ENCODE measurements around the gene MAST1.
A peak's percentile ranks its signal among the peaks of the same experiment; 100 is the strongest.

The MAST1 gene

DNA sequence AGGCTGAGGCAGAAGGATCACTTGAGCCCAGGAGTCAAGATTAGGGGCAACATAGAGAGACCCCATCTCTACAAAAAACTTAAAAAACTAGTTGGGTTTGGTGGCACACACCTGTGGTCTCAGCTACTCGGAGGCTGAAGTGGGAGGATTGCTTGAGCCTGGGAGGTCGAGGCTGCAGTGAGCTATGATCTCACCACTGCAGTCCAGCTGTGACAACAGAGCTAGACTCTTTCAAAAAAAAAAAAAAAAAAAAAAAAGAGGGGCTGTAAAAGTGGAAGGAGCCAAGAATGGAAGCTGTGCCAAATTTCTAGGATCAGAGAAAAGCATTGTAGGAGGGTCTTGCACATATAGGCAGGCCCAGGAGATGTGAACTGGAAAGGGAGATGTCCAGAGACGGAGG lies 33.4 kb downstream of the MAST1 start:
- Histone ChIP-seq H3K27ac (no peak overlapping the region), H3K9me3 (ENCODE audit: low read depth, low read length) (no peaks in the 10 kb centered on the region), H3K9ac (ENCODE audit: insufficient read length) (no peak overlapping the region), H3K4me3 (no peak overlapping the region), H3K36me3 (ENCODE audit: insufficient read depth, low read length) (no peaks in the 10 kb centered on the region; the same call in 1 of the 2 replicates)
- TF ChIP-seq FOXP2 (optimal IDR thresholded peaks at IDR 0.05; ENCODE audit: control extremely low read depth, extremely low read length, insufficient read depth) (no peak), EZH2 (IDR thresholded peaks at IDR 0.05) (no peak), POLR2AphosphoS5 (IDR thresholded peaks at IDR 0.05; ENCODE audit: borderline replicate concordance, low read depth, low read length) (no peak)
- DNase-seq (ENCODE audit: low read depth, low spot score): no peak

DNA sequence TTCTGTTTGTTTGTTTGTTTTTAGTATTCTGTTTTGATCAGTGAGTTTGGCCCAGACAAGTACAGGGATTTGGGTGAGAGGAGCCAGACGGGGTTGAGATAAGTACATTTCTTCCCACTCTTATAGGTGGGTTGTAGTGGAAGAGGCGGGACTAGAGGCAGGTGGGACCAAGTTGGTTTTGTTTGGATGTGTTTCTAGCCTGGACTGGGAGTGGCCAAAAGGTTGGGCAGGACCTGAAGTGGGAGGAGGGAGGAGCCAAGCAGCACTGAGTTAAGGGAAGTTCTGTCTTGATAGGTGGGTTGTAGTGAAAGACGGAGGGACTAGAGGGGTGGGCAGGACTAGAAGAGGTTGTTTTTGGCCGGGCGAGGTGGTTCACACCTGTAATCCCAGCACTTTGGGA lies 33.9 kb downstream of the MAST1 start:
- no peaks in the 10 kb centered on the region; the same call in 1 of the 2 replicates for H3K36me3 ChIP-seq (ENCODE audit: insufficient read depth, low read length)
- no peak overlapping the region for H3K9ac ChIP-seq (ENCODE audit: insufficient read length)
- no peak for DNase-seq (ENCODE audit: low read depth, low spot score)
- TF ChIP-seq FOXP2 (optimal IDR thresholded peaks at IDR 0.05; ENCODE audit: control extremely low read depth, extremely low read length, insufficient read depth): no peak
- no peaks in the 10 kb centered on the region for H3K9me3 ChIP-seq (ENCODE audit: low read depth, low read length)
- no peak overlapping the region for H3K4me3 ChIP-seq
- no peak overlapping the region for H3K27ac ChIP-seq

DNA sequence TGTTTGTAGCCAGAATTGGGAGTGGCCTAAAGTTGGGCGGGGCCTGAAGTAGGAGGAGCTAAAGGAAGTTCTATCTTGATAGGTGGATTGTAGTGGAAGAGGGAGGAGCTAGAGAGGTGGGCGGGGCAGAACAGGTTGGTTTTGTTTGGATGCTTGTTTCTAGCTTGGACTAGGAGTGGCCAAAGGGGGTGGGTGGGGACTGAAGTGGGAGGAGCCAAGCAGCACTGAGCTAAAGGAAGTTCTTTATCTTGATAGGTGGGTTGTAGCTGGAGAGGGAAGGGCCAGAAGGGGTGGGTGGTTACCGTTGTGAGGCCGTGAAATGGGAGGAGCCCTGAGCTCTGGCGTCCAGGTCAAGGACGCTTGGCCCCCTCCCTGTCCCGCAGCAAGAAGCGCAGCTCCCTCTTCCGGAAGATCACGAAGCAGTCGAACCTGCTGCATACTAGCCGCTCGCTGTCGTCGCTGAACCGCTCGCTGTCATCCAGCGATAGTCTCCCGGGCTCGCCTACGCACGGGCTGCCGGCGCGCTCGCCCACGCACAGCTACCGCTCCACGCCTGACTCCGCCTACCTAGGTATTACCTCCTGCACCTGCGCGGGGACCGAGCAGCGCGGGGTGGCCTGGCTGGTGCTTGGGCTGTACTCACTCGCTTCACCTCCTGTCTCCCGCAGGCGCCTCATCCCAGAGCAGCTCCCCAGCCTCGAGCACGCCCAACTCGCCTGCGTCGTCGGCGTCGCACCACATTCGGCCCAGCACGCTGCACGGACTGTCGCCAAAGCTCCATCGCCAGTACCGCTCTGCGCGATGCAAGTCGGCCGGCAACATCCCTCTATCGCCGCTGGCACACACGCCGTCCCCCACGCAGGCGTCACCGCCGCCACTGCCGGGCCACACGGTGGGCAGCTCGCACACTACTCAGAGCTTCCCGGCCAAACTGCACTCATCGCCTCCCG lies 34.9 kb downstream of the MAST1 start:
- Histone ChIP-seq H3K36me3 (ENCODE audit: insufficient read depth, low read length) (peaks cover 2% of the 10 kb centered on the region; the same call in 1 of the 2 replicates), H3K4me3 (peak overlapping the region; percentile 74), H3K9me3 (ENCODE audit: low read depth, low read length) (no peaks in the 10 kb centered on the region), H3K27ac (no peak overlapping the region), H3K9ac (ENCODE audit: insufficient read length) (no peak overlapping the region)
- peak; percentile 83 for DNase-seq (ENCODE audit: low read depth, low spot score)
- TF ChIP-seq FOXP2 (optimal IDR thresholded peaks at IDR 0.05; ENCODE audit: control extremely low read depth, extremely low read length, insufficient read depth) (no peak), POLR2AphosphoS5 (IDR thresholded peaks at IDR 0.05; ENCODE audit: borderline replicate concordance, low read depth, low read length) (no peak), EZH2 (IDR thresholded peaks at IDR 0.05) (no peak)

DNA sequence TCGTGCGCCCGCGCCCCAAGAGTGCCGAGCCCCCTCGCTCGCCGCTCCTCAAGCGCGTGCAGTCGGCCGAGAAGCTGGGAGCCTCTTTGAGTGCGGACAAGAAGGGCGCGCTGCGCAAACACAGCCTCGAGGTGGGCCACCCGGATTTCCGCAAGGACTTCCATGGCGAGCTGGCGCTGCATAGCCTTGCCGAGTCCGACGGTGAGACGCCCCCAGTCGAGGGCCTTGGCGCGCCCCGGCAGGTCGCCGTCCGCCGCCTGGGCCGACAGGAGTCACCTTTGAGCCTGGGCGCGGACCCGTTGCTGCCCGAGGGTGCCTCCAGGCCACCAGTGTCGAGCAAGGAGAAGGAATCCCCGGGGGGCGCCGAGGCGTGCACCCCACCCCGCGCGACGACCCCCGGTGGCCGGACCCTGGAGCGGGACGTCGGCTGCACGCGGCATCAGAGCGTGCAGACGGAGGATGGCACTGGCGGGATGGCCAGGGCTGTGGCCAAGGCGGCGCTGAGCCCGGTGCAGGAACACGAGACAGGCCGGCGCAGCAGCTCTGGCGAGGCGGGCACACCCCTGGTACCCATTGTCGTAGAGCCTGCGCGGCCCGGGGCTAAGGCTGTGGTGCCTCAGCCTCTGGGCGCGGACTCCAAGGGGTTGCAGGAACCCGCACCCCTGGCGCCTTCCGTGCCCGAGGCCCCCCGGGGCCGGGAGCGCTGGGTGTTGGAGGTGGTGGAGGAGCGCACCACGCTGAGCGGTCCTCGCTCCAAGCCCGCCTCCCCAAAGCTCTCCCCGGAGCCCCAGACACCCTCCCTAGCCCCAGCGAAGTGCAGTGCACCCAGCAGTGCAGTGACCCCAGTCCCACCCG lies 35.8 kb downstream of the MAST1 start:
- TF ChIP-seq POLR2AphosphoS5 (IDR thresholded peaks at IDR 0.05; ENCODE audit: borderline replicate concordance, low read depth, low read length) (no peak), FOXP2 (optimal IDR thresholded peaks at IDR 0.05; ENCODE audit: control extremely low read depth, extremely low read length, insufficient read depth) (no peak), EZH2 (IDR thresholded peaks at IDR 0.05) (no peak)
- Histone ChIP-seq H3K4me3 (no peak overlapping the region; the same call in 1 of the 2 replicates), H3K9me3 (ENCODE audit: low read depth, low read length) (no peaks in the 10 kb centered on the region), H3K9ac (ENCODE audit: insufficient read length) (no peak overlapping the region), H3K27ac (no peak overlapping the region), H3K36me3 (ENCODE audit: insufficient read depth, low read length) (peaks cover 7% of the 10 kb centered on the region; the same call in 1 of the 2 replicates)
- no peak for DNase-seq (ENCODE audit: low read depth, low spot score)

DNA sequence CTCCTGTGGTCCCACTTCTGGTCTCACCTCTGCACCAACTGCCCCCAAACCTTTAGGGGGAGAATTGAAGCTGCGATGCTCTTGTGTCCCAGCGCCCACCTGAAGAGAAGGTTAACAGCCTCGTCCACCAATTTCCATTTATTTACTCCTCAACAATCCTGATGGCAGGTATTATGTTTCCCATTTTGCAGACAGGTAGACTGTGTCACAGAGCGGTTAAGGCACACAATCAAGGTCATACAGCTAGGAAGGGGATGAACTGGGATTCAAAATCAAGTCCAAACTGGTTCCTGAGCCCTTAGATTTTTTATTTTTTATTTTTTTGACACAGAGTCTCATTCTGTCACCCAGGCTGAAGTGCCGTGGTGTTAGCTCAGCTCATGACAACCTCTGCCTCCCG lies 36.8 kb downstream of the MAST1 start:
- no peak for DNase-seq (ENCODE audit: low read depth, low spot score)
- no peak overlapping the region for H3K4me3 ChIP-seq
- peaks cover 7% of the 10 kb centered on the region; the same call in 1 of the 2 replicates for H3K36me3 ChIP-seq (ENCODE audit: insufficient read depth, low read length)
- H3K27ac ChIP-seq: no peak overlapping the region
- no peak overlapping the region for H3K9ac ChIP-seq (ENCODE audit: insufficient read length)
- H3K9me3 ChIP-seq (ENCODE audit: low read depth, low read length): no peaks in the 10 kb centered on the region
- TF ChIP-seq FOXP2 (optimal IDR thresholded peaks at IDR 0.05; ENCODE audit: control extremely low read depth, extremely low read length, insufficient read depth) (no peak), POLR2AphosphoS5 (IDR thresholded peaks at IDR 0.05; ENCODE audit: borderline replicate concordance, low read depth, low read length) (no peak), EZH2 (IDR thresholded peaks at IDR 0.05) (no peak)

DNA sequence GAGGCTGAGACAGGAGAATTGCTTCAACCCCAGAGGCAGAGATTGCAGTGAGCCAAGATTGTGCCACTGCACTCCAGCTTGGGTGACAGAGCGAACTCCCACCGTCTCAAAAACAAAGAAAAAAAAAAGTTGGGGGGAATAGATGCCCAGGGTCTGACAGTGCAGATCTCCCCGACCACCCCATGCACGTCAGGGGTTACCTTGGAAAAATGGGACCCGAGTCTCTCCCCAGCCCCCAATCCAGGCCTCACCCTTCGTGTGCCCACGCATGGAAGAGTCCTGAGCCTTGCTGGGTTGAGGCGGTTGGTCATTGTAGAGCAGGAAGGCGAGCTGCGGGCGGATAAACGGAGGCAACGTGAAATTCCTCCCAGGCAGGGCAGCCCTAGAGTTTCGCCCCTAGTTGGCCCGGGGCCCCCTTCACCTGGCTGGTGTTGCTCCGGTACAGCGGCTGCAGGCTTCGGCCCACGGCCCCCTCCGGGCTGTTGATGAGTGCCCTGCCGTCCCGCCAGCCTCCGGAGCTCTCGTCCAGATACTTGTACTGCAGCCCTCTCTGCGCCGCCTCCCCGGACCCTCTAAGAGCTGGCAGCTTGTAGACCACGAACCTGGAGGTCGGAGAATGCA lies 42.3 kb downstream of the MAST1 start:
- H3K9ac ChIP-seq (ENCODE audit: insufficient read length): peak overlapping the region; percentile 75
- no peak for DNase-seq (ENCODE audit: low read depth, low spot score)
- peak overlapping the region; percentile 85 for H3K4me3 ChIP-seq
- TF ChIP-seq POLR2AphosphoS5 (IDR thresholded peaks at IDR 0.05; ENCODE audit: borderline replicate concordance, low read depth, low read length) (no peak), FOXP2 (optimal IDR thresholded peaks at IDR 0.05; ENCODE audit: control extremely low read depth, extremely low read length, insufficient read depth) (no peak), EZH2 (IDR thresholded peaks at IDR 0.05) (no peak)
- no peaks in the 10 kb centered on the region; the same call in 1 of the 2 replicates for H3K9me3 ChIP-seq (ENCODE audit: low read depth, low read length)
- peaks cover 7% of the 10 kb centered on the region; the same call in 1 of the 2 replicates for H3K36me3 ChIP-seq (ENCODE audit: insufficient read depth, low read length)
- peak overlapping the region; percentile 28; the same call in 1 of the 2 replicates for H3K27ac ChIP-seq

DNA sequence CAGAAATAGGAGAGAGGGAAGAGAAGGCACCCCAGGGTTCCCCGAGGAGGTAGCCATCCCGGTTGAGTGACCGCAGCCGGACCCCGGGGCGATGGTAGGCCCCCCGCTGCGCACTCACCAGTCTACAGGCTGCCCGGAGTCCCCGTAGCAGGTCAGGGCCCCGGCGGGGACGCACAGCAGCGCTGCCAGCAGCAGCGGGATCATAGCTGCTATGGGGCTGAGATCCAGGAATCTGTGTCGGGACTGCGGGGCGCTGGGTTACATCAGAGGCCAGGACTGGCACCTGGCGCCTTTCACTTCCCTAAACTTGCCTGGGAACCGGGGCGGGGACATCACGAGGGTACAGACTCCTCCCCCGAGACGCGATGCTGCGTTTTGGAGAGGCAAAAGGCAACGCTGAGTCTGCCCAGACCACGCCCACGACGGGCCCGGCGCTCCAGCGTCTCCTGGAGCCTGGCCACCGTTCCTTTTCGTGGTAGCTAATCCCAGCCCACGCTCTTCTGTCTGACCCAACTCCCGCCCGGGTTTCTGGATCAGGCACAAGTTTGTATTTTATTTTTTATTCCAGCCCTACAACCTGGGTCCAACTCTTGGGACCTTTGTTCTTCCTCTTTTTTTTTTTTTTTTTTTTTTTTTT lies 43.0 kb downstream of the MAST1 start, which contains the start of gene DNASE2:
TSS of gene DNASE2 (minus strand) at position 278 of the 637 bp plus-strand sequence. CDS start at position 204, 74 bp downstream.
- Histone ChIP-seq H3K4me3 (peak within 1 kb of the TSS; percentile 85), H3K36me3 (ENCODE audit: insufficient read depth, low read length) (peaks cover 7% of the 10 kb centered on the region; the same call in 1 of the 2 replicates), H3K27ac (peak within 1 kb of the TSS; percentile 28; the same call in 1 of the 2 replicates), H3K9ac (ENCODE audit: insufficient read length) (peak within 1 kb of the TSS; percentile 75), H3K9me3 (ENCODE audit: low read depth, low read length) (no peaks in the 10 kb centered on the region; the same call in 1 of the 2 replicates)
- DNase-seq (ENCODE audit: low read depth, low spot score): peak; percentile 55
- TF ChIP-seq POLR2AphosphoS5 (IDR thresholded peaks at IDR 0.05; ENCODE audit: borderline replicate concordance, low read depth, low read length) (peak; percentile 76), EZH2 (IDR thresholded peaks at IDR 0.05) (no peak)
